Stimulated activated naive CD4-positive, alpha-beta T cell (primary cell): ENCODE measurements around the gene ADH7.
"Not testable (repeated sequence)": the region's sequence is repeated elsewhere in the genome, so short reads cannot be mapped to it uniquely, and the experiment has no call there.

Source experiments
- DNase-seq, 6 experiments: peaks; one replicate each; lab custom pipeline; 2025; lab: John Stamatoyannopoulos, UW

The ADH7 gene

DNA sequence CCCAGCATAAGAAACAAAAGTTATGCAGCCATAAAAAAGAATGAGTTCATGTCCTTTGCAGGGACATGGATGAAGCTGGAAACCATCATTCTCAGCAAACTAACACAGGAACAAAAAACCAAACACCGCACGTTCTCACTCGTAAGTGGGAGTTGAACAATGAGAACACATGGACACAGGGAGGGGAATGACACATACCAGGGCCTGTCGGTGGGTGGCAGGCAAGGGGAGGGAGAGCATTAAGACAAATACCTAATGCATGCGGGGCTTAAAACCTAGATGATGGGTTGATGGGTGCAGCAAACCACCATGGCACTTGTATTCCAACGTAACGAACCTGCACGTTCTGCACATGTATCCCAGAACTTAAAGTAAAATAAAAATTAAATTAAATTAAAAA is 19.4 kb downstream of the ADH7 start:
- DNase-seq, result not testable (repeated sequence)

DNA sequence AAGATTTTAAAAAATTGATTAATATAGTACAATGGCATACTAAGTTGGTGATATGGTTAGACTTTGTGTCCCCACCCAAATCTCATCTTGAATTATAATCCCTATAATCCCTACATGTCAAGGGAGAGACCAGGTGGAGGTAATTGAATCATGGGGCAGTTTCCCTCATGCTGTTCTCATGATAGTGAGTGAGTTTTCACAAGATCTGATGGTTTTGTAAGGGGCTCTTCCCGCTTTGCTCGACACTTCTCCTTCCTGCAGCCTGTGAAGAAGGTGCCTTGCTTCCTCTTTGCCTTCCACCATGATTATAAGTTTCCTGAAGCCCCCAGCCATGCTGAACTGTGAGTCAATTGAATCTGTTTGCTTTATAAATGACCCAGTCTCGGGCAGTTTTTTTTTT is 20.2 kb downstream of the ADH7 start:
- not testable (repeated sequence) for DNase-seq

DNA sequence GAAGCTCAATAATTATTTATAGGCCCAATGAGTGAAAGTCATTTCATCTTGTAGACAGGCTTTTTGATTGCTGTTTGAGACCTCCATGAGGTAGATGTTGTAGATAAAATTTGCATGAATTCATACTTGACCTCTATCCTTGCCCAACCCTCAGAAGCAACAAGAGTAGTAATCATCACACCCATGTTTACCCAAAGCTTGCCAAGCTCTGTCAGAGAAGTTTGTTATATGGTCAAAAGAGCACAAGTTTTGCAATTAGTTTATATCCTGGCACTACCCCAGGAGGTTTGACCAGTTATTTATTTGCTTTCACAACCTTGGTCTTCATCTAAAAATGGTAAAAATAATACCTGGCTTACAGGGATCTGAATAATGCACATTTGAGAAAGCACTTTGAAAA is 20.7 kb downstream of the ADH7 start:
- DNase-seq, result no peak

GRCh38 chr4:99413140-99413539 is 22.0 kb downstream of the ADH7 start:
- no peak for DNase-seq

GRCh38 chr4:99411041-99411440 is 24.1 kb downstream of the ADH7 start:
- no peak for DNase-seq

- no peak for DNase-seq
Measured at GRCh38 chr4:99410075-99410474, 25.1 kb downstream of the ADH7 start.

GRCh38 chr4:99408346-99408745 is 26.8 kb downstream of the ADH7 start:
- no peak for DNase-seq

GRCh38 chr4:99405433-99406115 is 29.6 kb downstream of the ADH7 start:
- DNase-seq, result peak in 5 of 6 experiments; percentile 10 to 57 (median 40)

DNA sequence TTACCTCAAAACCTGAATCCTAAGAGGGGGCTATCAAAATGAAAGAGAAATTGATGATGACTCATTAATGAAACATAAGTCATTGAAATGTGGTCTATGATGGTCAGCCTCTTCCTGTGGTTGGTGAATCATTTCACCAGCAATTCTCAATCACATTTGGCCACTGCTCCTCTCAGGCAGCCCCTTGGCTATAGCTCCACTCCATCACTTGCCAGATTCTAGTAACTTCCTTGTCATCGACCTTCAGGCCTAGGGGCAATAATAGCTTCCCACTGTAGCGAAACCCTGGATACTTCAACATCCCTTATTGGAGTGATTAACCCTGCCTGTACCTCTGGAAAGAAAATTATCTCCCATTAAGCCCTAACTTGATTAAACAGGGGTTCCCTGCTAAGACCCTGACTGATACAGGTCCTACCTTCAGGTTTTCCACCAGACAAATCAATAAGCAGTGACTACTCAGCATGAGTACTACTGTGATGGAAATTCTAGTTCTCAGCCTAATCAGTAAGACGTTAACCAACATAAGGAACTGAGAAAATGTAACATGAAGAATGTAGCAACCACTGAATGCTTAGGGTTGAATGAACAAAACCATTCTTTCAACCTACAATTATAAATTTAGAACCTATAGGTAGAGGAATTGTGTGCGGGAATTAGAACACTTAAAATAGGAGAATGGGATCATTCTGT is 30.4 kb downstream of the ADH7 start:
- DNase-seq, result no peak

DNA sequence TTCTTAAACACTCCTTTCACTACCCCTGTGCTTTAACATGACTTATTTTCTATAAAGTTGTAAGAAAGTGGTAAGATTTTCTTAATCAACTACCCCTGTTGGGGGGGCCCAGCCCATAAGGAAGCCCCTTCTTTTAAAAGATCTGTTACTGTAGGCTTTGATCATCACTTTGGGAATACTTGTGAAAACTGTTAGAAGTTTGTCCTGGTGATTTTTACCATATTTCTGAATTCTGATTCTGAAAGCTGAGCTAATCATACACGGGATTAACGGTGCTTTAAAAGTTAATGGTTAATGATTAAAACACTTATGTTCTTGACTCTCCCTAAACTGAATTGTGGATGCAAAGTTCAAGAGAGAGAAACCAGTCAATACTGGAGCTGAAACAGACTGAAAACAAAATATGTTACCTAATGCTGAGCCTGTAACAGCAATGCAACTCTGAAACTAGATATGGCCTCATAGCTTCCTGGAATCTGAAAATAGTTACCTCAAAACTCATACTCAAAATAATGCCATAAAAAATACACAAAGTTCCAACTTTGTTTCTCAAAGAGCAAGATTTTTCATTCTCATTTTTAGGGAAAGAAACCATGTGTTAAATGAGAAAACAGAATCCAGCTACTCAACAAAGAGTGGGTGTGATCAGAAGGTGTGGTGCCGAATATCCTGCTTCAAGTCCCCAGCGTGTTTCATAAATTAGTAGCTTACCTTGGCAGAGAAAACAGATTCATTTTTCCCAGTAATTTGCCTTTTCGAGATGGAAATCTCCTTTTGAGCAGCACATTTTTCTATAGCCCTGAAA is 31.6 kb downstream of the ADH7 start:
- no peak for DNase-seq

DNA sequence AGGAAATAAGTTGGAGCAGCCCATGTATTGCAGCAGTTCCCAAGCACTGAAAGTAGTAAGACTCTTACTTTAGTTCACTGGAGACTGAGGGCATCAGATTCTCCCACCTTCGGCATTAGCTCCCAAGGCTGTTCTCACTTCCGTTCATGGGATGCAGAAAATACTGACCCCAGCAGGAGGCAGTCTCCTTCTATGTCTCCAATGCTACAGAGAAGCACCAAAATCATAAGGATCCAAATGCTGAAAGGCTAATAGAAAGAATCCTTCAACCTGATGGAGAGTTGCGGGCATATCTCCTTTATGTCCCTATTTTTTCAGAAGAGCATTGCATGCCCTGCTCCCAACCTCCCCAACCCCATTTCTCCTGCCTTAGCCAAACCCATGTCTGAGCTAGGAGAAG is 32.4 kb downstream of the ADH7 start:
- DNase-seq, result no peak

DNA sequence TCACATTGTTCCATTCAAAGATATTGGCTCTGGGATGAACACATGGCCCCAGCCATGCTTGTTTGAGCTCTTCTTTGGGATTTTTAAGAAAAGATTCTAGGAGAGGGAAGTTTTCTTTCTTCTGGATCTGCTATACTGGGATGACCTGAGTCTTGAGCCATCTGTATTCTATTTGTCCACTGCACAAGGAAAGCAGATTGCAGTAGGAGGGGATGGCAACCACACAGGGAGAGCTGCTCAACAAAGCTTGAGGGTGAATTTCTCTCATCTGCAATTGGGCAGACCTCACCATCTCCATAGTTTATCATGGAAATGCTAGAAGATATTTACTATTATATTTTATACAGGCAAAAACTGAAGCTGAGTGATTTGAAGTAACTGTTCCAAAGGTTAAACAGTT is 34.3 kb downstream of the ADH7 start:
- DNase-seq, result no peak

GRCh38 chr4:99399017-99399416 is 36.1 kb downstream of the ADH7 start:
- DNase-seq, result no peak

- no peak for DNase-seq
Measured at GRCh38 chr4:99395595-99396364, 39.4 kb downstream of the ADH7 start.

DNA sequence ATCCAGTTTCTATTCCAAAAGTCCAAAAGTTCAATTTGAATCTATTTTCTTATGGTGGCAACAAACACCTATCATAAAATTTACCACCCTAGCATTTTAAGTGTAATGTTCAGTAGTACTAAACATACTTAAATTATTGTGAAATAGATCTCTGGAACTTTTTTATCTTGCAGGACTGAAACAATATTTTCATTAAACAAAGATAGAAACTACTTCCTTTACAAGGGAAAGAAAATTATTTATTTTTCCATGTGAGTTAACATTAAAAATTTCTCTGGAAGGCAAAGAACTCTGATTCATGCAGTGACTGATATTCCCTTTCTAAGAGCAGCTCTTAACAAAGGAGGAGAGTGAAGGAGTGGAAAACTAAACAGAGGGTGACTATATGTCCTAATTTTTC is 40.2 kb downstream of the ADH7 start:
- DNase-seq, result no peak

- DNase-seq, result no peak
Measured at GRCh38 chr4:99390055-99390454, 45.1 kb downstream of the ADH7 start.

DNA sequence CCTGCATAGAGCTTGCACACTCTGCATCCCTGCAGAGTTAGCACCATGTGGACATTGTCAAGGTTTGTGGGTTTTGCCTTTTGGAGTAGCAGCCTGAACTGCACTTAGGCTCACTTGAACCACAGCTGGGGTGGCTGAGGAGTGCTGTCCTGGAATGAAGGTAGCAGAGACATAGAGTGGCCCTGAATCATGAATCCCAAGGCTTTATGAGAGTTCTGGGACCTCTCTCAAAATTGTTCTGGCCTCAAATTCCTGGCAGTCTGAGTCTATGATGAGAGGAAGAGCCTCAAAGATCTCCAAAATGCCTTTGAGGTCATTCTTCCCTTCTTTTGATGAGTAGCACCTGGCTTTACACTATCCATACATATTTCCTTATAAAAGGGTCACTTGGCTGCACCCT is 45.5 kb downstream of the ADH7 start:
- DNase-seq, result no peak

- DNase-seq, result no peak
Measured at GRCh38 chr4:99383833-99384392, 51.2 kb downstream of the ADH7 start.

DNA sequence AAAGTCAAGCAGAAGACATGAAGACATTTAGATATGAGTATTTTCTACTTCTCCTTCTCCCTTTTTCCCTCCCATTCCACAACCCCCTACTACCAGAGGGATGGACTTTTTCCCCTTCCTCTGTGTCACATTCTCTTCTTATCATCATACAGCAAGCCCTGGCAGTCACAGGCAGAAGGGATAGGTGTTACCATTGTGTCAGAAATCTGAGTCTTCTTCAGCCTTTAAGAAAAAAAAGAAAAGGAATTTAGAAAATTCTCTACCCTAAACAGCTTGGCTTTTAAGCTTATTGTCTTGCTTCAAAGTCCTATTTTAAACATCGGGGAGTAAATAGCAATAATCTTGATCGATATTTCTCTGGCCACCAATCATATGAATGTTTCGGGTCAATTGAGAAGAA is 51.7 kb downstream of the ADH7 start:
- DNase-seq, result no peak

DNA sequence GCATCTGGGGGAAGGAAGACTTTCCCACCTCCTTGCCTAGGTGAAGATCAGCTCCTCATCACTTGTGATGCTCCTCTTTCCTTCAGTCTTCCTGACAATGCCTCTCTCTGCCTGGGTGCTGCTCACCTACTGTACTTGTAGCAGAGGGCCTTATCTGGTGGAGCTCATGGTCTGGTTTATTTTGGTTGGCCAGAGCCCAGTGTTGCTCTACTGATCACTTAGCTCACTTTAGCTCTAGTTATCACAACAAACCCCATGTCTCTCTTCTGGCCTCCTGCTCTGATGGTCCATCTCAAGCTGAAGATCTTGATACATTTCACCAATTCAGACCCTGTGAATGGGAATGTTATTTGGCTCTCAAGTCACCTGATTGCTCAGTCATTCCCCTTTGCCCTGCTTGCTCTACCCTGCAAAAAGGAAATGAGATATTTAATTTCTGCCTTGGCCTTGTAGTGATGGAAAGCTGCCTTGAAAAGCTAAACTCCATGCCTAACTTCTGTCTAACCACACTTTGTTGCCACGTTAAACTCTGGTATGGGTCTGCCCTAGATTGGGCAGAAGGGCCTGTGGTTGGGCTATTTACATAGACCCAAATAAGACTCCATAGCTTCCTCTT is 52.3 kb downstream of the ADH7 start:
- DNase-seq, result no peak

DNA sequence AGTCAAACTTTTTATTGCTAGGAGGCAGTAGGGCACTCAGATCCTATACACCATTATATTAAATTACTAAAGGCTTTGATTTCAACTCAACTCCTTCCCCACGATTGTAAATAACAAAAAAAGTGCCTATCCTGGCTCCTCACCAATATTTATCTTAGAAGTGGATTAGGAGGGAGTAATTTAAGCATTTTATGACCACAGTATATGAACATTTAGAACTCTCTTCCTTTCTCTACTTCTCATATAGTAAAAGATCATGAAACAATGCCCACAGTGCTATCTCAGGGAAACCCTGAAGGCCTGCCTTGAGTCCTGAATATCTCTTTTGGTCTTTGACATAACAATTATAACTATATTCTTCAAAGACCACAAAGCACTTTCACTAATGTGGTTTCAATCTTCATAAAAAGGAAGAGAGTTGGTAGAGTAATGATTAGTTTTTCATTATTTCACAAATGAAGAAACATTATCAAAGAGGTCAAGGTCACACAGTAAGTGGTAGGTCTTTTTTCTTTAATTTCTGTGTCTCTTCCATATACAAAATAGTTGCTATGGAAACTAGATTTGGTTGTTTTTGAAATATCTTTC is 53.5 kb downstream of the ADH7 start:
- DNase-seq, result no peak
